Cardiac muscle cell (in vitro differentiated cells and primary cell): Measurements from ENCODE around the gene HPRT1. TPM values are rescaled to one million over a fixed set of nuclear protein-coding genes. Genes with fewer than 3 reads are reported as not detected.
"Not testable (repeated sequence)": the region's sequence is repeated elsewhere in the genome, so short reads cannot be mapped to it uniquely, and the experiment has no call there.

Experiments used
- DNase-seq, 2 donors: peaks; one replicate each; pipeline versions ENCODE4 v3.0.0 to v3.0.0-alpha.2; 2010 to 2017; ENCODE audit warnings: low read depth in 1 of 2, low spot score in 1 of 2
- H3K27ac ChIP-seq: fragments of 200-600 bp; sonication (generic); 2 replicates; pipeline ENCODE4 v1.5.1; 2016
- H3K27me3 ChIP-seq: fragments of 200-600 bp; sonication (generic); 2 replicates; pipeline ENCODE4 v1.6.0; 2016; ENCODE audit warnings: control low read depth
- H3K36me3 ChIP-seq: fragments of 200-600 bp; sonication (generic); 2 replicates; pipeline ENCODE4 v1.5.1; 2016; ENCODE audit warnings: control low read depth
- H3K4me1 ChIP-seq: fragments of 200-600 bp; sonication (generic); 2 replicates; pipeline ENCODE4 v1.8.1; 2017; ENCODE audit warnings: low read depth, mild to moderate bottlenecking, mixed run types
- H3K4me3 ChIP-seq: fragments of 200-600 bp; sonication (generic); 2 replicates; pipeline ENCODE4 v1.5.1; 2016; ENCODE audit warnings: mild to moderate bottlenecking
- H3K9me3 ChIP-seq: fragments of 200-600 bp; sonication (generic); 2 replicates; pipeline ENCODE4 v1.5.1; 2017; ENCODE audit warnings: low read depth, mild to moderate bottlenecking, control low read depth
- CTCF ChIP-seq: IDR thresholded peaks from 2 replicates; pipeline ENCODE4 v1.5.1; 2012; ENCODE audit warnings: low read depth, mild to moderate bottlenecking, low read length
- polyA plus RNA-seq: library from polyadenylated mRNA; unstranded; fragments of >200 nt; fragmentation: Nextera tagmentation; extraction: Ambion mirVana; gene quantifications from 2 replicates; pipeline ENCODE4 v1.2.1, GENCODE V29; 2016
- total RNA-seq: library from RNA; depleted of rRNA; stranded (reverse); fragments of >200 nt; gene quantifications from 2 replicates; pipeline ENCODE4 v1.2.3, GENCODE V29; 2016

Gene HPRT1
- total and polyA plus RNA-seq, 2 experiments from 2014 or later = 7.0 to 73.9 TPM

DNA sequence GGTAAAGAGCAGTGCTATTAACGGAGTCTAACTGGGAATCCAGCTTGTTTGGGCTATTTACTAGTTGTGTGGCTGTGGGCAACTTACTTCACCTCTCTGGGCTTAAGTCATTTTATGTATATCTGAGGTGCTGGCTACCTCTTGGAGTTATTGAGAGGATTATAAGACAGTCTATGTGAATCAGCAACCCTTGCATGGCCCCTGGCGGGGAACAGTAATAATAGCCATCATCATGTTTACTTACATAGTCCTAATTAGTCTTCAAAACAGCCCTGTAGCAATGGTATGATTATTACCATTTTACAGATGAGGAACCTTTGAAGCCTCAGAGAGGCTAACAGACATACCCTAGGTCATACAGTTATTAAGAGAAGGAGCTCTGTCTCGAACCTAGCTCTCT lies 1.5 kb downstream of the HPRT1 start:
- no peaks in the 10 kb centered on the region for H3K27me3 ChIP-seq
- TF ChIP-seq CTCF = no peak
- H3K36me3 ChIP-seq = no peaks in the 10 kb centered on the region
- H3K27ac ChIP-seq = no peak overlapping the region
- no peaks in the 10 kb centered on the region for H3K4me1 ChIP-seq
- peak overlapping the region; percentile 65 for H3K4me3 ChIP-seq
- no peak for DNase-seq
- H3K9me3 ChIP-seq = no peaks in the 10 kb centered on the region

DNA sequence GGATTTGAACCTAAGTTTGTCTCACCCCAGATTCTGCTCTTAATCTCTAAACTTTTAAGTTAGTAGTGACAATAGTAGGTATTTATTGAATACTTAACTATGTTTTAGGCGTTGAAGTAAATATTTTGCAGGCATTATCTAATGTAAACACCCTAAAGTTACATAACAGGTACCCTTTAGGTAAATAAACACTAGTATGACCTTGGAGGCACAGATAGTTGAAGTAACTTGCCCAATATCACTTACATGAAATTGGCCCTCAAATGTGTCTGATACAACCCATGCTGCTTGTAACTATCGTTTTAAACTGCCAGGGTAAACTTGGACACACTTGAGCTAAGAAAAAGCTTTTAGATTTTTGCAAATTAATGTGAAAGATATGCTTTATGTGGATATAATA lies 3.0 kb downstream of the HPRT1 start:
- Histone ChIP-seq H3K36me3 (no peaks in the 10 kb centered on the region), H3K9me3 (no peaks in the 10 kb centered on the region), H3K4me1 (no peaks in the 10 kb centered on the region), H3K27ac (no peak overlapping the region), H3K27me3 (no peaks in the 10 kb centered on the region), H3K4me3 (no peak overlapping the region)
- DNase-seq = no peak
- TF ChIP-seq CTCF = no peak

DNA sequence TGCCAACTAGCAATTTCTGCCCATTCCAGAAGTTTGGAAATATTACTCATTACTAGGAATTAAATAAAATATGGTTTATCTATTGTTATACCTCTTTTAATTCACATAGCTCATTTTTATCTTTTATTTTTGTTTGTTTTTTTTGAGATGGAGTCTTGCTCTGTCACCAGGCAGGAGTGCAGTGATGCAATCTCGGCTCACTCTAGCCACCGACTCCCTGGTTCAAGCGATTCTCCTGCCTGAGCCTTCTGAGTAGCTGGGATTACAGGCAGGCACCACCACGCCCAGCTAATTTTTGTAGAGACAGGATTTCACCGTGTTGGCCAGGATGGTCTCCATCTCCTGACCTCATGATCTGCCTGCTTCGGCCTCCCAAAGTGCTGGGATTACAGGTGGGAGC lies 4.5 kb downstream of the HPRT1 start:
- peak in 1 of 2 donors; percentile 35 for DNase-seq
- not testable (repeated sequence) for H3K4me1 ChIP-seq

DNA sequence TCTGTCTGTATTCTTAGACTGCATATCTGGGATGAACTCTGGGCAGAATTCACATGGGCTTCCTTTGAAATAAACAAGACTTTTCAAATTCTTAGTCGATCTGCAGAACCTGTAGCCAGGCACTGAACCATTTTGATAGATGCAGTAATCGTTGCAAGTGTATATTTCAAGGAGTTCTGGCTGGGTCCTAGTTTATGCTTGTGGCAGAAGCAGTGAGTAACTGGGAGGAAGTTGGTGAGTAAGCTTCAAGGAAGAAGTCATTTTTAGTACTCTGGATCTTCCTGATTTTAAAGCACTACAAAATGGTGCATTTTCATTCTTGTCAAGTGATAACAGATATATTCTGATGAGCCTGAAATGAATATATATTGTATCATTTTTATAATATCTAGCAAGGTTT lies 9.5 kb downstream of the HPRT1 start:
- Histone ChIP-seq H3K36me3 (peaks cover 5% of the 10 kb centered on the region), H3K4me1 (no peaks in the 10 kb centered on the region), H3K4me3 (no peak overlapping the region), H3K27me3 (no peaks in the 10 kb centered on the region), H3K9me3 (no peaks in the 10 kb centered on the region), H3K27ac (no peak overlapping the region)
- DNase-seq = peak in 1 of 2 donors; percentile 29
- TF ChIP-seq CTCF = no peak

More for the DNA sequence above, 4.5 kb downstream of the HPRT1 start:
- H3K27me3 ChIP-seq, H3K9me3 ChIP-seq, H3K36me3 ChIP-seq, H3K4me3 ChIP-seq, H3K27ac ChIP-seq: not testable (repeated sequence)

GRCh38 chrX:134470013-134470412 lies 10.0 kb downstream of the HPRT1 start:
- Histone ChIP-seq H3K4me1 (no peaks in the 10 kb centered on the region), H3K36me3 (peaks cover 5% of the 10 kb centered on the region), H3K27me3 (no peaks in the 10 kb centered on the region), H3K9me3 (no peaks in the 10 kb centered on the region), H3K4me3 (no peak overlapping the region), H3K27ac (no peak overlapping the region)
- no peak for TF ChIP-seq CTCF
- no peak for DNase-seq

DNA sequence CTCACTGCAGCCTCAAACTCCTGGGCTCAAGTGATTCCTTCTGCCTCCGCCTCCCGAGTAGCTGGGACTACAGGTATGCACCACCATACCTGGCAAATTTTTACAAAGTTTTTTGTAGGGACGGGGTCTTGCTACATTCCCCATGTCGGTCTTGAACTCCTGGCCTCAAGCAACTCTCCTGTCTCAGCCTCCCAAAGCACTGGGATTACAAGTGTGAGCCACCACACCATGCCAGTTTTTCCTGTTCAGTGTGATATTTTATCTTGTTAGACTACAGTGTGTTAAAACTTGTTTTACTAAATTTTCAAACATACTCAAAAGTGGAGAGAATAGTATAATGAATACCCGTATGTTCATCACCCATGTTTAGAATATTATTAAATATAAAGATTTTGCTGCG lies 12.1 kb downstream of the HPRT1 start:
- Histone ChIP-seq H3K4me3 (no peak overlapping the region), H3K27ac (no peak overlapping the region), H3K27me3 (no peaks in the 10 kb centered on the region), H3K4me1 (no peaks in the 10 kb centered on the region), H3K36me3 (peaks cover 18% of the 10 kb centered on the region), H3K9me3 (no peaks in the 10 kb centered on the region)
- DNase-seq = no peak
- TF ChIP-seq CTCF = no peak
